ENCODE results near the gene FAM135A. TPM values are rescaled to one million over a fixed set of nuclear protein-coding genes. Genes with fewer than 3 reads are reported as not detected.

Gene FAM135A
- total RNA-seq, 2 experiments from 2014 or later = 8.2 to 9.4 TPM

DNA sequence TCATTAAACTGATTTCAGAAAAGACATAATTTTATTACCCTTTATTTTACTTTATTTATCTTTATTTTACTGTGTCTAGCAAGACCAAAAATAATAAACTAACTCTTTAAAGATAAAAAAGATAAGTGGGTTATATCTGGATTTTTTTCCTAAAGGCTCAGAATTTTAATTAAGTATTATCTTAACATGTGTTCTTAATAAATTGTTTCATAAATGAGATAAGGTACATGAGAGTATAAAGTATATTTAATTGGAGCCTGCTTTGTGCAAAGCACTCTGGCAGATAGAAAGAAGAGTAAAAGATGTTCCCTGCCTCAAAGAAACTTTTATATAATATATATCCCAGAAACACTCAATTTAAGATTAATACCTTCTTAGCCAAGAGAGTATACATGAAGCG, 8.7 kb upstream of the FAM135A start:
- Mint-ChIP-seq H3K27ac (no peak overlapping the region), H3K9me3 (no peaks in the 10 kb centered on the region), H3K36me3 (ENCODE audit: low read depth) (no peaks in the 10 kb centered on the region), H3K27me3 (peaks cover 14% of the 10 kb centered on the region), H3K4me1 (ENCODE audit: low read depth) (peaks cover 6% of the 10 kb centered on the region), H3K4me3 (no peak overlapping the region)
- ChIA-PET CTCF (no interaction called here), POLR2A (no interaction called here)
- intact Hi-C loops (cut with micrococcal nuclease) = no loop called here
- no peak for DNase-seq
- no peak for ATAC-seq
- TF ChIP-seq, protein P1, sequence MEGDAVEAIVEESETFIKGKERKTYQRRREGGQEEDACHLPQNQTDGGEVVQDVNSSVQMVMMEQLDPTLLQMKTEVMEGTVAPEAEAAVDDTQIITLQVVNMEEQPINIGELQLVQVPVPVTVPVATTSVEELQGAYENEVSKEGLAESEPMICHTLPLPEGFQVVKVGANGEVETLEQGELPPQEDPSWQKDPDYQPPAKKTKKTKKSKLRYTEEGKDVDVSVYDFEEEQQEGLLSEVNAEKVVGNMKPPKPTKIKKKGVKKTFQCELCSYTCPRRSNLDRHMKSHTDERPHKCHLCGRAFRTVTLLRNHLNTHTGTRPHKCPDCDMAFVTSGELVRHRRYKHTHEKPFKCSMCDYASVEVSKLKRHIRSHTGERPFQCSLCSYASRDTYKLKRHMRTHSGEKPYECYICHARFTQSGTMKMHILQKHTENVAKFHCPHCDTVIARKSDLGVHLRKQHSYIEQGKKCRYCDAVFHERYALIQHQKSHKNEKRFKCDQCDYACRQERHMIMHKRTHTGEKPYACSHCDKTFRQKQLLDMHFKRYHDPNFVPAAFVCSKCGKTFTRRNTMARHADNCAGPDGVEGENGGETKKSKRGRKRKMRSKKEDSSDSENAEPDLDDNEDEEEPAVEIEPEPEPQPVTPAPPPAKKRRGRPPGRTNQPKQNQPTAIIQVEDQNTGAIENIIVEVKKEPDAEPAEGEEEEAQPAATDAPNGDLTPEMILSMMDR (IDR thresholded peaks at IDR 0.05) = no peak

DNA sequence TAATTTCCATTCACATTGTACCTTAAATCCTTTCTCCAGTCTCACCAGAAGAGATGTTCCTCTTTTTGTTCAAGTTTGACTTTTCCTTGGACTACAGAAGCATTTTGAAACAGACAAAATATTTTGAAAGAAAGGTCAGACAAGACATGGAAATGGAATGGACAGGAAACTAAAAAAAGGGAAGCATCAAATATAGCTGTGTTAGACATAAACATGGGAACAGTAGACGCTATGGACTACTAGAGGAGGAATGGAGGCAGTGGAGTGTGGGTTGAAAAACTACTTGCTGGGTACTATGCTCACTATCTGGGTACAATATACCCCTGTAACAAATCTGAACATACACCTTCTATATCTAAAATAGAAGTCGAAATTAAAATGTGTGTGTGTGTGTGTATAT, 4.1 kb upstream of the FAM135A start:
- no peaks in the 10 kb centered on the region for H3K9me3 Mint-ChIP-seq
- POLR2A ChIA-PET = no interaction called here

DNA sequence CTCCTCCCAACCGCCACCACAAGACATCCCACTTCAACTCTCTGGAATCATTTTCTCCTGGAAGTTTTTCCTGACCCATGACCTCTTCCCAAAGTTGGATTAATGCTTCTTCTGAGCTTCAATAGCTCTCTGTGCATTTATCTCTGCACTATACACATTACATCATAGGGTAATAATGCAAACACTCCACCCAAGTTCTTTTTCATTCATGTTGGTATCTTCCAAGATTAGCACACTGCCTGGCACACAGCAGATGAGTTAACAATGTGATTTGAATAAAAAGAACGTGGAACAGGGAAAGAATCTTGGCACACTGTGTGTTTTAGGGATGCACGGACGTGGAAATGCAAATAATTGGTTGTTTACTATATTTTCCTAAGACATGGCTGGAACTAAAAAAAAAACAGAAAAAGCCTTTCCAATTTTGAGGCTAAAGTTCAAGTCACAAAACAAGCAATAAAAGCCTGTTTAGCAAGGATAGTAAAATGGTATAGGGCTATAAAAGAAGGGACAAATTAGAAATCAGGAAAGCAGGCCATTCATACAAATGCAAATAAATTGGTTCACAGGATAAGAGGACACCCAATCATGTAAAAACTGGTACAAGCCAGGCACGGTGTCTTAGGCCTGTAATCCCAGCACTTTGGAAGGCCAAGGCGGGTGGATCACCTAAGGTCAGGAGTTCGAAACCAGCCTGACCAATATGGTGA, 1.6 kb upstream of the FAM135A start:
- H3K9me3 Mint-ChIP-seq = no peaks in the 10 kb centered on the region
- H3K4me3 Mint-ChIP-seq = peak overlapping the region; percentile 82
- ChIA-PET CTCF (interaction anchor here (0.6 to 2.1 kb wide), 3 partner anchors 40 to 1865 kb away, joined by 3 to 5 read pairs (median 5); no protein-coding TSS in a partner anchor), POLR2A (interaction anchor here (0.7 to 0.9 kb wide), 2 partner anchors 281 to 286 kb away, joined by 3 read pairs; no protein-coding TSS in a partner anchor)
- no peak overlapping the region for H3K27ac Mint-ChIP-seq
- peaks cover 30% of the 10 kb centered on the region for H3K4me1 Mint-ChIP-seq (ENCODE audit: low read depth)
- peaks cover 3% of the 10 kb centered on the region for H3K27me3 Mint-ChIP-seq
- H3K36me3 Mint-ChIP-seq (ENCODE audit: low read depth) = peaks cover 4% of the 10 kb centered on the region
- no peak for ATAC-seq
- DNase-seq = no peak
- intact Hi-C loops (cut with micrococcal nuclease) = no loop called here
- TF ChIP-seq, protein P1 (IDR thresholded peaks at IDR 0.05) = no peak

More for the DNA sequence above, 4.1 kb upstream of the FAM135A start:
- no peak overlapping the region for H3K4me3 Mint-ChIP-seq
- H3K27ac Mint-ChIP-seq = no peak overlapping the region
- DNase-seq = no peak
- H3K36me3 Mint-ChIP-seq (ENCODE audit: low read depth) = no peaks in the 10 kb centered on the region
- ATAC-seq = no peak
- intact Hi-C loops (cut with micrococcal nuclease) = no loop called here
- TF ChIP-seq, protein P1 (IDR thresholded peaks at IDR 0.05) = no peak
- H3K27me3 Mint-ChIP-seq = peaks cover 7% of the 10 kb centered on the region
- CTCF ChIA-PET = interaction anchor here (1.4 kb wide), 1 partner anchor 40 kb away, joined by 4 read pairs; no protein-coding TSS in a partner anchor
- H3K4me1 Mint-ChIP-seq (ENCODE audit: low read depth) = peaks cover 14% of the 10 kb centered on the region

DNA sequence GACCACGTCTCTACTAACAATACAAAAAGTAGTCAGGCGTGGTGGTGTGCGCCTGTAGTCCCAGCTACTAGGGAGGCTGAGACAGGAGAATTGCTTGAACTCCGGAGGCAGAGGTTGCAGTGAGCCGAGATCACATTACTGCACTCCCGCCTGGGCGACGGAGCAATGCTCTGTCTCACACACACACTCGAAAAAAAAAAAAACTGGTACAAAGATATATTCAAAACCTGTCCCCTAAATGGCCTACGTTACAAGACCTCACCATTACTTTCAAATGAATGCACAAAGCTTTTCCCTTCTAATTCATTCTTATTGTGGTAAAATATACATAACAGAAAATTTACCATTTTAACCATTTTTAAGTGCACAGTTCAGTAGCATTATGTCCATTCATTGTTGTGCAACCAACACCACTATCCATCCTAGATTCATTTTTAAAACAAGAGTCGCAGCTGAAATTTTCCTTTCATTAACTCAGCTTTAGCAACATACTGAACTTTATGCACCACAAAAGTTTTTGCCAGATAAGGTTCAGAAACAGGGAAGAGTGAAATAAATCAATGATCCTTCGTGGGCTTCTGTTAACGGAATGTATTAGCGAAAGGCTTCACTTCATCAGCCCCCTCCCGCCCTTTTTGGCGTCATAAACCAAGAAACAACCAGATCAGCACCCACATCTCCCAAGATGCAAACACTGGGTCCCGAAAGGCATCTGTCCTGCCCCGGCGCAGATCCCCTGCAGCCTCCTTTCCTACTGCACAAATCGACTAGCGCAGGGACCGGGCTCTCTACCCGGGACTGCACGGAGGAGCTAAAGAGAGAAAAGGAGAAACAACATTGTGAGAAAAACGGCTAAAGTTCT, 825 bp upstream of the FAM135A start:
- ATAC-seq (peak; percentile 20), DNase-seq (no peak)
- ChIA-PET CTCF (interaction anchor here (0.6 to 2.1 kb wide), 7 partner anchors 9 to 1865 kb away, joined by 3 to 5 read pairs (median 4); no protein-coding TSS in a partner anchor), POLR2A (interaction anchor here (0.6 to 1.4 kb wide), 7 partner anchors 12 to 876 kb away, joined by 3 to 5 read pairs (median 3); partner anchors contain the start of gene OGFRL1)
- Mint-ChIP-seq H3K4me1 (ENCODE audit: low read depth) (peaks cover 27% of the 10 kb centered on the region), H3K27ac (peak overlapping the region; percentile 90), H3K9me3 (no peaks in the 10 kb centered on the region), H3K4me3 (peak overlapping the region; percentile 82), H3K27me3 (peaks cover 2% of the 10 kb centered on the region), H3K36me3 (ENCODE audit: low read depth) (peaks cover 6% of the 10 kb centered on the region)
- TF ChIP-seq, protein P1 (IDR thresholded peaks at IDR 0.05) = no peak
- intact Hi-C loops (cut with micrococcal nuclease) = no loop called here
